OCI-LY1 (cell line): ENCODE data around the gene LELP1.

Experiments used
- H2AFZ ChIP-seq: fragments of 200-600 bp; sonication (generic), shearing (Covaris generic); 2 replicates; pipeline ENCODE4 v1.6.0; 2014; ENCODE audit warnings: antibody characterized with exemption, mild to moderate bottlenecking, low read length
- H3F3A ChIP-seq: fragments of 200-600 bp; sonication (generic), shearing (Covaris generic); 2 replicates; pipeline ENCODE4 v1.6.0; 2014; ENCODE audit warnings: mild to moderate bottlenecking, antibody characterized with exemption, low read length, moderate library complexity; ENCODE audit not compliant: insufficient read depth
- H3K27ac ChIP-seq: fragments of 200-600 bp; sonication (generic); 2 replicates; pipeline ENCODE4 v1.5.1; 2014; ENCODE audit warnings: low read length, mixed run types, mild to moderate bottlenecking, low read depth; ENCODE audit not compliant: poor library complexity, severe bottlenecking
- H3K27me3 ChIP-seq: fragments of 200-600 bp; sonication (generic); 2 replicates; pipeline ENCODE4 v1.6.0; 2014; ENCODE audit warnings: antibody characterized with exemption, mild to moderate bottlenecking, low read length, moderate library complexity; ENCODE audit not compliant: insufficient read depth
- H3K36me3 ChIP-seq: fragments of 200-600 bp; sonication (generic); 2 replicates; pipeline ENCODE4 v1.6.1; 2014; ENCODE audit warnings: mild to moderate bottlenecking, antibody characterized with exemption, low read length, moderate library complexity, mixed read lengths; ENCODE audit not compliant: insufficient read depth
- H3K4me1 ChIP-seq: fragments of 200-600 bp; sonication (generic); 2 replicates; pipeline ENCODE4 v1.5.1; 2014; ENCODE audit warnings: mild to moderate bottlenecking, low read length, moderate library complexity; ENCODE audit not compliant: insufficient read depth, severe bottlenecking
- H3K4me2 ChIP-seq: fragments of 200-600 bp; sonication (generic), shearing (Covaris generic); 2 replicates; pipeline ENCODE4 v1.6.1; 2014; ENCODE audit warnings: low read length
- H3K4me3 ChIP-seq: fragments of 200-600 bp; sonication (generic); 2 replicates; pipeline ENCODE4 v1.5.1; 2014; ENCODE audit warnings: low read length, low read depth, mild to moderate bottlenecking, mixed read lengths; ENCODE audit not compliant: poor library complexity, severe bottlenecking
- H3K79me2 ChIP-seq: fragments of 200-600 bp; shearing (Covaris generic); 2 replicates; pipeline ENCODE4 v1.6.1; 2016; ENCODE audit warnings: mixed run types, low read length, mixed read lengths; ENCODE audit not compliant: insufficient read depth
- H3K9ac ChIP-seq: fragments of 200-600 bp; sonication (generic), shearing (Covaris generic); 2 replicates; pipeline ENCODE4 v1.6.1; 2014; ENCODE audit warnings: mild to moderate bottlenecking, low read length, mixed read lengths
- H3K9me2 ChIP-seq: fragments of 200-600 bp; sonication (generic), shearing (Covaris generic); 2 replicates; pipeline ENCODE4 v1.6.1; 2014; ENCODE audit warnings: low read depth, mild to moderate bottlenecking, low read length, mixed read lengths
- H3K9me3 ChIP-seq: fragments of 200-600 bp; shearing (Covaris generic); 2 replicates; pipeline ENCODE4 v1.6.1; 2014; ENCODE audit warnings: low read length, mixed read lengths
- H4K20me1 ChIP-seq: fragments of 200-600 bp; sonication (generic), shearing (Covaris generic); 2 replicates; pipeline ENCODE4 v1.6.0; 2016; ENCODE audit warnings: mild to moderate bottlenecking, low read length; ENCODE audit not compliant: insufficient read depth
- CTCF ChIP-seq: fragments of 200-600 bp; sonication (generic), shearing (Covaris generic); IDR thresholded peaks from 2 replicates; pipeline ENCODE4 v1.5.1; 2017; ENCODE audit warnings: mild to moderate bottlenecking, antibody characterized with exemption, low read length, moderate library complexity, mixed read lengths
- EZH2 ChIP-seq: fragments of 200-600 bp; sonication (generic), shearing (Covaris generic); IDR thresholded peaks from 2 replicates; pipeline ENCODE4 v1.8.0; 2017; ENCODE audit warnings: borderline replicate concordance, mixed run types, mild to moderate bottlenecking, antibody characterized with exemption, low read length, moderate library complexity, mixed read lengths

The LELP1 gene

GRCh38 chr1:153246825-153247224 lies 43.6 kb downstream of the LELP1 start:
- Histone ChIP-seq H3K27ac (no peak overlapping the region), H3K9me2 (no peaks in the 10 kb centered on the region), H3K36me3 (no peaks in the 10 kb centered on the region), H3K79me2 (no peaks in the 10 kb centered on the region), H3K27me3 (no peaks in the 10 kb centered on the region), H3K4me1 (no peaks in the 10 kb centered on the region), H3K4me2 (no peak overlapping the region), H3F3A (no peaks in the 10 kb centered on the region), H3K9ac (no peak overlapping the region), H3K4me3 (no peak overlapping the region), H2AFZ (no peak overlapping the region), H4K20me1 (no peaks in the 10 kb centered on the region), H3K9me3 (no peaks in the 10 kb centered on the region)
- TF ChIP-seq CTCF = no peak
- TF ChIP-seq EZH2 = no peak

GRCh38 chr1:153248176-153248879 lies 45.1 kb downstream of the LELP1 start:
- H3K4me3 ChIP-seq = no peak overlapping the region
- H3K4me1 ChIP-seq = no peaks in the 10 kb centered on the region
- no peaks in the 10 kb centered on the region for H3K27me3 ChIP-seq
- no peaks in the 10 kb centered on the region for H3K9me3 ChIP-seq
- H3K27ac ChIP-seq = no peak overlapping the region
- H4K20me1 ChIP-seq = no peaks in the 10 kb centered on the region
- no peak overlapping the region for H3K9ac ChIP-seq
- H3F3A ChIP-seq = no peaks in the 10 kb centered on the region
- H3K79me2 ChIP-seq = no peaks in the 10 kb centered on the region
- TF ChIP-seq EZH2 (no peak), CTCF (no peak)
- no peak overlapping the region for H2AFZ ChIP-seq
- H3K4me2 ChIP-seq = no peak overlapping the region
- no peaks in the 10 kb centered on the region for H3K9me2 ChIP-seq
- no peaks in the 10 kb centered on the region for H3K36me3 ChIP-seq

DNA sequence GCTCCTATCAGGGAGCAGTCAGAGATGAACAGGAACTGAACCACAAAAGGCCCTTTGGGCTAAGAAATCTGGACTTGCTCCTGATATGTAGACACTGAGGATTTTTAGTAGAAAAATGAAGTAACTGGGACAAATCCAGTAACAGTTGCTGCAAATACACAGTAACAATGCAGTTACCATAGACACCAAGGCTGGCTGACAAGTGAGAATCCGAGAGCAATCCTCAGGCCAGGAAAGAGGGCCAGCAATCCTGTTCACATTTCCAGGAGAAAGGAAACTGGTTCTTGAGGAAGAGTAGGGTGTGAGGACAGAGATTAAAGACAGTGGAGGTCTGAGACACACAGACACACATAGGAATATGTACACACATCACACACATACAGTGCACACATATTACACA lies 46.9 kb downstream of the LELP1 start:
- Histone ChIP-seq H3K9me3 (no peaks in the 10 kb centered on the region), H3K9ac (no peak overlapping the region), H3F3A (no peaks in the 10 kb centered on the region), H3K36me3 (no peaks in the 10 kb centered on the region), H3K4me1 (no peaks in the 10 kb centered on the region), H4K20me1 (no peaks in the 10 kb centered on the region), H3K9me2 (no peaks in the 10 kb centered on the region), H2AFZ (no peak overlapping the region), H3K27me3 (no peaks in the 10 kb centered on the region), H3K4me2 (no peak overlapping the region), H3K4me3 (no peak overlapping the region), H3K27ac (no peak overlapping the region), H3K79me2 (no peaks in the 10 kb centered on the region)
- no peak for TF ChIP-seq CTCF
- TF ChIP-seq EZH2 = no peak
